ENCODE measurements around the gene SP5.
"Not testable (repeated sequence)": the region's sequence is repeated elsewhere in the genome, so short reads cannot be mapped to it uniquely, and the experiment has no call there.

SP5 gene

DNA sequence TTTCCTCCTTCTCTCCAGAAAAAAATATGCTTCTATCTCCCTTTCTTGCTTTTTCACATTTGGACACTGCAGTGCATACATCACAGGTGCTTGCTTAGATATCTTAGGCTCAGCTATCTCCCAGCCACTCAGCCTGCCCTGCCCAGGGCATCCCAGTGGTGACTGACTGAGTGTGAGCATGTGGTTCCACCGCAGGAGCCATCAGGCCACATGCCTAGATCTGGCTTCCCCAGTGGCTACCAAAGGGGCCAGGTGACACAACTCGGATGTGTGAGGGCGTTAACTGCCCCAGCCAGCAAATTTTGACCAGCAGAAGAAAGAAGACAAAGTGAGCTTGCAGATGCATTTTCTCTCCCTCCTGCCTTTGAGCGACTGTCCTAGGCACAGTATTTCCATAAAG lies 25.5 kb downstream of the SP5 start:
- no peak for FAIRE-seq

DNA sequence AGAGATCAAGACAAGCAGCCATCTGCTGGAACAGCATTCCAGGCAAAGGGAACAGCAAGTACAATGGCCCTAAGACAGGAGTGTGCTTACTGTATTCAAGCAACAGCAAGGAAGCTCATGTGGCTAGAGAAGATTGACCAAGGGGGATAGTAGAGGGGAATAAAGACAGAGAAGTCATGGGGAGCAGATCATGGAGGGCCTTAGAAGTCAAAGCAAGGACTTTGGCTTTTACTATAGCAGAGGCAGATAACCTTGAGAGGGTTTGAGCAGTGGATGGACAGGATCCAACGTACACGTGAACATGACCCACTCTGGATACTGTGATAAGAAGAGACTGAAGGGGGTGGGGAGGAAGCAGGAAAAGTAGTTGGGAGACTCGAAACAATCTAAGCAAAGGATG lies 26.9 kb downstream of the SP5 start:
- FAIRE-seq = no peak

DNA sequence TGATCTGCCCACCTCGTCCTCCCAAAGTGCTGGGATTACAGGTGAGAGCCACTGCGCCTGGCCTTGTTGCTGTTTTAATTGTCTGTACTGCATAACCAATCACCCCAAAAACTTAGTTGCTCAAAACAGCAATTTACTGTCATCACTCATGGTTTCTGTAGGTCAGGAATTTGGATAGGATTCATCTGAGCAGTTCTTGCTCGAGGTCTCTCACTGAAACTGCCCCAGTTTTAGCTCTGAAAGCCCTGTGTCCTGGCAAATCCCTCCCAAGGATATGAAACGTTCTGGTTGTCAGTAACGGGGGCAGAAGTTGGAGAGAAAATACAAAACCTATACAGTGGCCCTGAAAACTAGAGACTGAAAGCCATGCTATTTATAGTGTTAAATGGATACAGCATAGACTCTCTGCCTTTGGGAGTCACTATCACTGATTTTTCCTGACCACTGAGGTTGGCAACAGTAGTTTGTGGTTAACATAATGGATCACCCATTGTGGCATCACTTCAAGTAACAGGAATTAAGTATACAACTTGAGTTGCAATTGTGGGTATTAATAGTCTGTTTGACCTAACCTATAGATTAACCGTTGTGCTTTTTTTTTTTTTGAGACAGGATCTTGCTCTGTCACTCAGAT lies 27.9 kb downstream of the SP5 start:
- no peak for FAIRE-seq

DNA sequence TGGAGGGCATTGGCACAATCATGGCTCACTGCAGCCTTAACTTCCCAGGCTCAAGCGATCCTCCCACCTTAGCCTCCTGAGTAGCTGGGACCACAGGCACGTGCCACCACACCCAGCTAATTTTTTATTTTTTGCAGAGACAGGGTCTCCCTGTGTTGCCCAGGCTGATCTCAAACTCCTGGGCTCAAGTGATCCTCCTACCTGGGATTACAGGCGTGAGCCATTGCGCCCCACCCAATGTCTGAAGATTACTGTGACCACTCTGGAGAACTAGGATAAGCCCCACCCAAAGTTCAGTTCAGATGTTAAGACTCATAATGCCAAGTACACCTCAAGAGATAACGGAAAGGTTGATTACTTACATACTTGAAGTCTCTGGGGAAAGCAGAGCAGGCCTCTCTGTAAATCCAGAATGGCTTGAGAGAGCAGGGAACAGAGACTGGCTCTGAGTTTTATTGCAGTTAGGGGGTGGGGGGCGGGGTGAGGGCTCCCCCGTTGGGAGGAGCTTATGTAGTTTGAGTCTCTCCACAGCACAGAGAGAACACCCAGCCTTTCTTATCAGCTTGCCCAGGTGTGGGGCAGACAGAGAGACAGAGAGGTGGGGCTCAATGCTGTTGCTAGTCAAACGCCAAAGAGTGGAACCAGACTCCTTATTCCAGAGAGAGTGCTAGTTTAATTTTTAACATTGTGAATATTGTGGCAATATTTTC lies 28.5 kb downstream of the SP5 start:
- FAIRE-seq = no peak

DNA sequence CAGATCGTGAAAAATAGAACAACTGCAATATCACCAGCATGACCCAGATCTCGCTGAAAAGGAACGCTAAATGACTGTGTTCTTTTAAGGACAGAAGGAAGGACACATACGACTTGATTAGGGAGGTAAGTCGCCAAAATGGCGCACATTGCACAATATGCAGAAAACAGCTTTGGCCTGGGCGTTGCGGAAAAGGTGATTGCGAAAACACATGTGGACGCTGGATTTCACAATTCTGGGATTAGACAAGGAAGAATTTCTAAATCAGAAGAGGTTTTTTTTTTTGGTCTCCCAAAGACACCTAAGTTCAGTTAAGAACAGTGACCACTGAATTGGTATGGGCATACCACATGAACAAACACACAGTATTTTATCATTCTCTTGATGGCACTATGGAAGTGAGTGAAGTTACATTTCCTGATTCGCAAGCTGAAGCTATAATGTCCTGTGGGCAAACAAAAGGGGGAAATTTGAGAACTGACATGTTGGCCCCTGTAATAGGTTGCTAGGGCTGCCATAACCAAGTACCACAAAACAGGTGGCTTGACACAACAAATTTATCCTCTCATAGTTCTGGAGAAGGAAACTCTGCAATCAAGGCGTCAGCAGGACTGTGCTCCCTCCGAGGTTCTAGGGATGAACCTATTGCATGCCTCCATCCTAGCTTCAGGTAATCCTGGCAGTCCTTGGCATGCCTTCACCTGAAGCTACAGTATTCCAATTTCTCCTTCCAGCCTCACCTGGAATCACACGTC lies 29.3 kb downstream of the SP5 start:
- no peak for FAIRE-seq

DNA sequence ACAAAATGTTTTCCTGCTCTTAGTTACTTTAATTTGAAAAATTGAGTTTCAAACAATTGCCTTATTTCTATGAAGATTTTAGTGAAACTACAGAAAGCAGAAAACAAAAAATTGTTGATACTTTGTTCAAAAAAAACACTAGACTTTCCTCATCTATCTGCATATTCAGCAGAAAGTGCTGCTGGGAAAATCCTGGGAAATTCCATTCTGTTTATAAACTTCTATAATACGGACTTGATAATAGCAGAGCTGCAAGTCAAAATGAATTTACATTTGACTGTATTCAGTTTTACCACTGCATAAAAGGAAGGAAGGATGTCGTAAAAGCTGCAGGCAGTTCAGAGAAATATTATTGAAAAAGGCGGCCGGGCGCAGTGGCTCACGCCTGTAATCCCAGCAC lies 30.2 kb downstream of the SP5 start:
- FAIRE-seq = no peak

DNA sequence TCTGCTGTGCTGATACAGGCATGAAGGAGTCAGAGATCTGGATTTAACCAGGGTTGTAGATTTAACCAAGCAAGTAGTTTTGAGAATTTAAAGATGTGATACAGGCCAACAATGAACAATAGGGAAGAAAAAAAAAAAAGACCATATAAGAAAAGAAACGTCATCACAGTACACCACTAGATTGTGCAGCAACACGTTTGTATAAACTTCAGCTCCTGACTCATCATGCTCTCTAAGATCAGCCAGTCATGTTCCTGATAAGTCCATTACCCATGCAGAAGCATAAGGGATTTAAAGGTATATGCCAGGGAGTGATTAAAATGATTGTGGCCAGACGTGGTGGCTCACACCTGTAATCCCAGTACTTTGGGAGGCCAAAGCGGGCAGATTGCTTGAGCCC lies 32.8 kb downstream of the SP5 start:
- FAIRE-seq = no peak

DNA sequence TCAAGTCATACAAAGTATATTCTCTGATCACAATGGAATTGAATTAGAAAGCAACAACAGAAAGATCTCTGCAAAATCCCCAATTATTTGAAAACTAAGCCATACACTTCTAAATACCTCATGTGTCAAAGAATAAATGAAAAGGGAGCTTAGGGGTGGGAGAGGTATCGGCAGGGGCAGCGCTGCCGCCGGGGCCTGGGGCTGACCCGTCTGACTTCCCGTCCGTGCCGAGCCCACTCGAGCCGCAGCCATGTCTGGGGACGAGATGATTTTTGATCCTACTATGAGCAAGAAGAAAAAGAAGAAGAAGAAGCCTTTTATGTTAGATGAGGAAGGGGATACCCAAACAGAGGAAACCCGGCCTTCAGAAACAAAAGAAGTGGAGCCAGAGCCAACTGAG lies 36.4 kb downstream of the SP5 start:
- FAIRE-seq = not testable (repeated sequence)

DNA sequence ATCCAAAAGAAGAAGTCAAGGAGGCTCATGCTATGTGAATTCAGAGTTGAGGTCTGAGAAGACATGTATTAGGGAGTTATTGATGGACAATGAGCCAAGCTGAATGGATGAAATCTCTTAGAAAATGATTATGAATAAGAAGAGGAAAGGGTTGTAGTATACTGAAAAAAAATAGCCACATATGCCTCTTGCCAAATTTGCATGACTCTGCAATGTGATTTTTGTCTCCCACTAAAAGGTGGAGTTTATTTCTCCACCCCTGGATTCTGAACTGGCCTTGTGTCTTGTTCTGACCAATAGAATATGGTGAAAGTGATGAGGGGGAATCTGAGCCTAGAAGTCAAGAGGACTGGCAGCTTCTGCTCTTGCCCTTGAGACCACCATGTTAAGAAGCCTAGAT lies 46.4 kb downstream of the SP5 start:
- FAIRE-seq = no peak

DNA sequence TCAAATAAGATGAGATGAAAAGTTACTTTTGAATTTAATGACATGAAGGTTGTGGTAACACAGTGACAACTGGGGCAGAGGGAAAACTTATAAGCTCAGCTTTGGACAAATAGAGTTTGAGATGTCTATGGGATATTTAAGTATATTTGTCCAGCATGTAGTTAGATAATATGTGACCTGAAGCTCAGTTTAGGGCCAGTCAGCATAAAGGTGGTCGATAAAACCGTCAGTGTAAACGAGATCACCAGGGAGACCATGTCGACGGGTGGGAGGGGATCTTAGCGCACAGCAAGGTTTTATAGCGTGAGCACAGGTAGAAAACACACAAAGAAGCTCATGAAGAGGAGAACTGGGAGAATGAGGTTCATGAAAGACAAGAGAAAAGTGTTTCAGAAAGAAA lies 47.6 kb downstream of the SP5 start:
- FAIRE-seq = no peak

DNA sequence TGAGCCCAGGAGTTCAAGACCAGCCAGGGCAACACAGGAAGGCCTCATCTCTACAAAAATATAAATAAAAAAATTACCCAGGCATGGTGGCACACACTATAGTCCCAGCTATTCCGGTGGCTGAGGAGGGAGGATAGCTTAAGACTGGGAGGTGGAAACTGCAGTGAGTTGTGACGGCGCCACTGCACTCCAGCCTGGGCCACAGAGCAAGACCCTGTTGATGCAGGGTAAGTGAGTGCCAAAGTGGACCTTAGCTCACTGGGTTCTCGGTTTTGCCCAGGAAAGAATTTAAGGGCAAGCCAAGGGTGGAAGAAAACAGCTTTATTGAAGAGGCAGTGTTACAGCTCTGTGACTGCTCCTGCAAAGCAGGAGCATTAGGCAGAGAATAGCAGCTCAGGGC lies 48.1 kb downstream of the SP5 start:
- FAIRE-seq = no peak

DNA sequence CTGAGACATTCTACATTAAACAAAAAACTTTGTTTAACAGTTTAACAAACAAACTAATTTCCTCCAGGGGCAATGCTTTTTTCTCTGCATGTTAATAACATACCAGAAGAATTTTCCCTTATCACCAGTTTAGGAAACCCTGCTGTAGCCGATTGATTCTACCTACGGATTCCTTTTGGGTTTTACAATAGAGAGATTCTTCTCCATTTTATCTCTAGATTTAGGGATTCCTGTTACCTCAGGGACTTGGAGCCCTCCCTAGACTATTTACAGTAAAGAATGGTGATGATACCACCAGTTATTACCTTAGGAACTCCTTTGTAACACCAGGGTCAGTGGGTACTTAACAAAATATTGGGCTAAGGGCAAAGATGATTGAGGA lies 49.7 kb downstream of the SP5 start:
- no peak for FAIRE-seq

DNA sequence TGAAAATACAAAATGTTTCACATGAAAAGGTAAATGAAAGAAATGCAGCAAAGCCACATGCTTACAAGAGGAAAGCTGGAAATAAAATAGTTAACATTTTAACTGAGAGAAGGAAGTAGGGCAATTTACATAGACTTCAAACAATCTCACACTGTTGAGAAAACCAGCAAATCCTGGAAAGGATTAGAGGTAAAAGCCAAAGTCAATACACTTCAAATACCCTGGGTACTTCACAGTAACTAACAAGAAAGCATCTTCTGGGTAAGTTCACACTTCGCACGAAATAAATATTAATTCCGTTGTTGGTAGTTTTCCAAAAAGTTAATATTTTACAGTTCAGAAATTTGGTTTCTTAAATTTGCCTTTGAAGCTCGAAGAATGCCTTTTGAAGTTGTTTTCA lies 51.6 kb downstream of the SP5 start:
- no peak for FAIRE-seq
